GM21447 (cell line): ENCODE data around the gene OTOG.
"Not testable (repeated sequence)": the region's sequence is repeated elsewhere in the genome, so short reads cannot be mapped to it uniquely, and the experiment has no call there.

Experiments
- ATAC-seq: cut with Tn5 transposase; IDR thresholded peaks from one replicate; pipeline ENCODE4 v1.9.1; 2021; ENCODE audit not compliant: unreplicated experiment

The OTOG gene

GRCh38 chr11:17622711-17623110, 75.7 kb downstream of the OTOG start:
- not testable (repeated sequence) for ATAC-seq

DNA sequence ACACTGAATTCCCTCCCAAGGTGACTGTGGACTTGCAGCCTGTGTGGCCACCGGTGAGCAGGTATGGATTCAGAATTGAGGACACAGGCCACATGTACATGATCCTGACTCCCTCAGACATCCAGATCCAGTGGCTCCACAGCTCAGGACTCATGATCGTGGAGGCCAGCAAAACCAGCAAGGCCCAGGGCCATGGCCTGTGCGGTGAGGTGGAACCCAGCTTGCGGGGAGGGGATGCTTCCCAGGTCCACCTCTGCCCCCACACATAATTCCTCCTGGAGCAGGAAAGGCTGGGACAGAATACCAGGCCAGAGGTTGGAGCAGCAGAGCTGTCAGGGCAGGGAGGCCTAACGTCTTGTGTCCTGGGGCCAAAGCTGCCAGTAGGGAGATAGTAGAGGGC, 82.1 kb downstream of the OTOG start:
- ATAC-seq, result no peak

DNA sequence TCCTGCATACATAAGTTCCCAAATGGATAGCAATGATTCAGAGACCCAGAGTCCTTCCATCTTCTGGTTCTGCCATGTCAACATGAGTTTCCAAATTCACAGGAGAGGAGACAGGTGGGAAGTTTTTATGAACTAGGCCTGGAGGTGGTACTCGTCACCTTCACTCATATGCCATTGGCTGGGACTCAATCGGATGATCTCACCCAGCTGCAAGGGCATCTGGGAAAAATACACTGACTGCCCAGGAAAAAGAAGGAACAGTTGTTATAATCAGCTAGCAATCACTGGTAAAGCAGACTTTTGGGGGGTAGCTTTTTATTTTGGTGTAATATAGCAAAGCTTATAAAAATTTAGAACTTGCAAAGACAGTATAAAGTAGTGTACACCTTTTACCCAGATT, 83.9 kb downstream of the OTOG start:
- no peak for ATAC-seq

DNA sequence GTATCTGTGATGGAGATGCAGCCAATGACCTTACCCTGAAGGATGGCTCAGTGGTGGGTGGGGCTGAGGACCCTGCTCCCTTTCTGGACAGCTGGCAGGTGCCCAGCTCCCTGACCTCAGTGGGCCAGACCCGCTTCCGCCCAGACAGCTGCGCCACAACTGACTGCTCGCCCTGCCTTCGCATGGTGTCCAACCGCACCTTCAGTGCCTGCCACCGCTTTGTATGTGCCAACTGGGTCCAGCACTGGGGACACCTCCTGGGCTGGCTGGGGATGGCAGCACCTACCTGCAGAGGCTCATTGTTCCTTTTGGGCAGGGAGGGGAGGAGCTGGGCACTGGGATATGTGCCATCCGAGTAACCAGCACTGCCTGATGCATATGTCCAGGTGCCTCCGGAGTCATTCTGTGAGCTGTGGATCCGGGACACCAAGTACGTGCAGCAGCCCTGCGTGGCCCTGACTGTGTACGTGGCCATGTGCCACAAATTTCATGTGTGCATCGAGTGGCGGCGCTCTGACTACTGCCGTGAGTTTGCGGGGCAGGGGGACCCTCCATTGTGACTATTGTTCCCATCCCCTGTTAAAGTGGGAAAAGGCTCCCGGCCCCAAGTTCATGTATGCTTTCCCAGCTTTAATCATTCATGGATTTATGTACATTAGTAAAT, 84.8 kb downstream of the OTOG start:
- ATAC-seq, result no peak

GRCh38 chr11:17633279-17633986, 86.4 kb downstream of the OTOG start:
- no peak for ATAC-seq

- ATAC-seq, result no peak
Measured at GRCh38 chr11:17633987-17634775, 87.1 kb downstream of the OTOG start.

DNA sequence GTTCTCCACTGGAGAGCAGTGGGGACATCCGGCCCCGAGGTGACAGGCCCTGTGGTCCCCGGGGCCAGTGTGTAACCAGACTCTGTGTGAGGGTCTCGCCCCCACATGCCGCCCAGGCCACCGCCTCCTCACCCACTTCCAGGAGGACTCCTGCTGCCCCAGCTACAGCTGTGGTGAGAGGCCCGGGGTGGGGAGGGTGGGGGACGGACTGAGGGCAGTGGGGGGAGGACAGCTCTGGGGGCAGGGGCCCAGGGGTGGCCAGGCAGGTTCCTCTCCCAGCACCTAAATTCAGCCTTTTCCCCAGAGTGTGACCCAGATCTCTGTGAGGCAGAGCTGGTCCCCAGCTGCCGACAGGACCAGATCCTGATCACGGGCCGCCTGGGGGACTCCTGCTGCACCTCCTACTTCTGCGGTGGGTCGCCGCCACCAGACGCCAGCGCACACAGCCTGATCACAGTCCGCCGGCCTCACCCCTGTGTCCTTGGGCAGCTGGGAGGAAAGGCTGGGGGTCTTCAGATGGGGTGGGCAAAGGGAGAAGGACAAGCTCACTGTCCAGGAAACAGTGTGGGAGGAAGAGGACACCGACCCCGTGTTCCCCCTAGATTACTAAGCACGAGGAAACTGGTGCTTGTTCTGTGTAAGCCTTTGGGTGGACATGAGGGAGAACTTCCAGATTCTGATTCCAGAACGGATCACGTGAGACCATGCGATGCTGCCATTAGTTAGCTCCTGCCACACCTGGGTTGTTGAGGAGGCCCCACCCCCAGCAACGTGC, 87.9 kb downstream of the OTOG start:
- ATAC-seq, result no peak

- no peak for ATAC-seq
Measured at GRCh38 chr11:17635551-17635938, 88.5 kb downstream of the OTOG start.

- ATAC-seq, result no peak
Measured at GRCh38 chr11:17636721-17637120, 89.7 kb downstream of the OTOG start.

- no peak for ATAC-seq
Measured at GRCh38 chr11:17637901-17638300, 90.8 kb downstream of the OTOG start.

DNA sequence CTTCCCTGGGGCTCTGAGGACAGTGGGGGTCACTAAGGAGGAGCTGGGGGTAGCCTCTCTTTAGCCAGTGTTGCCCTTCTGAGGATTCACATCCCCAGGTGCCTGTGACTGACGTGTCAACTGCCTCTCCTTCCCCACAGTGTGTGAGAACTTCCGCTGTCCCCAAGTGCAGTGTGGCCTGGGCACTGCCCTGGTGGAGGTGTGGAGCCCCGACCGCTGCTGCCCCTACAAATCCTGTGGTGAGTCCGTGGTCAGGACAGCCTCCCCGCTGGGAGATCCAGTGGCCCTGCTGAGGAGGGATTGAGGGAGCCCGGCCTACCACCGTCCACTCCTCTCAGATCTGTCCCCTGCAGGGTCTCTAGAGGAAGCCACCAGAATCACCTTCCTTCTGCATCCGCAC, 91.3 kb downstream of the OTOG start:
- ATAC-seq, result no peak

DNA sequence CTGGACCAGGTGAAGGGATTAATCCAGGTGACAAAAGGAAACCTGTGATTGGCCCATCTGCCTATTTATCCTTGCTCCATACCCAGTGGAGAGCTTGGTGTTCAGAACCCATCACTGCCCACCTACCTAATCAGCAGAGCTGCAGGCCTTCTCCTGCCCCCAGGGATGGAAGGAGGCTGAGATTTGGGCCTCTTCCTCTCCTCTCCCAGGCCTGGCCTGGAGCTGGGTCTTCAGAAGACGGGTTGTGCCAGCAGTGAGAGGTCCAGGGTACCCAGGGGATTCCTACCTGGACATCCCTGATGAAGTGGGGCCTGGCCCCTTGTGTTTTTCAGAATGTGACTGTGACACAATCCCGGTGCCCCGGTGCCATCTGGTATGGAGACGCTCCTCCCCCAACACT, 92.0 kb downstream of the OTOG start:
- ATAC-seq, result no peak

DNA sequence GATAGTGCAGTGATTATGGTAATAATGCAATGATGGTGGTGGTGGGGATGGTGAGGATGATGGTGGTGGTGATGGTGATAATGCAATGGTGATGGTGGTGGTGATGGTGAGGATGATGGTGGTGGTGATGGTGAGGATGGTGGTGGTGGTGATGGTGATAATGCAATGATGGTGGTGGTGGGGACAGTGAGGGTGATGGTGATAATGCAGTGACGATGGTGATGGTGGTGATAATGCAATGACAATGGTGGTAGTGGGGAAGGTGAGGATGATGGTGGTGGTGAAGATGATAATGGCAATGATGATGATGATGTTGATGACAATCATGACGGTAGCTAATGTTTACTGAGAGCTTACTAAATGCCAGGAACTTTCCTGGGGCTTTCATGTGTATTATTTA, 92.7 kb downstream of the OTOG start:
- ATAC-seq, result no peak

DNA sequence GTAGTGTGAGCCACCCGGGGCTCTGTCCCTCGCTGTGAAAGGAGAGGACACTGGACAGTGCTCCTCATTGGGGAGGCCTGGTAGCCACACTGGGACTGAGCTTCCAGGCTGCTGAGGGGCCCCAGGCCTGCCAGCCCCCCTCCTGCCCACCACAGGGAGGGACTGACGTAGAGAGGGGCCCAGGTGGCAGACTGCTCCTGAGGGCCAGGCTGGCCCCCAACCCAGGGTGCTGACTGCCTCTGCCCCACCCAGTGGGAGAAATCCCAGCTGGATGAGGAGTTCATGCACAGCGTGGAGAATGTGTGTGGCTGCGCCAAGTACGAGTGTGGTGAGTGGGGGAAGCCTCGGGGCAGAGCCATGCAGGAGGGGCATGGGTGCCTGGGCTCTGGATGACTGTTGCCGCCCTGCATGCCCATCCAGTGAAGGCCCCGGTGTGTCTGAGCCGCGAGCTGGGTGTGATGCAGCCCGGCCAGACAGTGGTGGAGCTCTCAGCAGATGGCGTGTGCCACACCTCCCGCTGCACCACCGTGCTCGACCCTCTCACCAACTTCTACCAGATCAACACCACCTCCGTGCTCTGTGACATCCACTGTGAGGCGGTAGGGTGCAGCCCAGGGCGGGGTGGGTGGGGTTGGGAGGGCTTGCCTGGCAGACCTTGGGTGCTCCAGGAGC, 93.6 kb downstream of the OTOG start:
- ATAC-seq, result no peak

DNA sequence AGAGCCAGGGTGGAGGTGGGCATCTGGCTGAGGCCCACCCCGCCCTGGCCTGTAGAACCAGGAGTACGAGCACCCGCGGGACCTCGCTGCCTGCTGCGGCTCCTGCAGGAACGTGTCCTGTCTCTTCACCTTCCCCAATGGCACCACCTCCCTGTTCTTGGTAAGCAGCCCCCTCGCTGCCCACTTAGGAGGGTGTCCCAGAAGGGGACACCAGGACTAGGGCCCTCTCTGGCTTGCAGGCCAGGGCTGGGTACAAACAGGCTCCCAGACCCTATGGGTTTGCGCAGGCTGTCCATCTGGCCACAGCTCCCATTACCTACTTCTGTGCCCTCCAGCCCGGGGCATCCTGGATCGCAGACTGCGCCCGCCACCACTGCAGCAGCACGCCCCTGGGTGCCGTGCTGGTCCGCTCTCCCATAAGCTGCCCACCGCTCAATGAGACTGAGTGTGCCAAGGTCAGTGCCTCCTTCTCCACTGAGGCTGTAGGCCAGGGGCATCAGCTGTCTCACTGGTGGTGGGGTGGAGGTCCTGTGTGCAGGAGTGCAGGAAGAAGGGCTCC, 94.8 kb downstream of the OTOG start:
- ATAC-seq, result no peak

DNA sequence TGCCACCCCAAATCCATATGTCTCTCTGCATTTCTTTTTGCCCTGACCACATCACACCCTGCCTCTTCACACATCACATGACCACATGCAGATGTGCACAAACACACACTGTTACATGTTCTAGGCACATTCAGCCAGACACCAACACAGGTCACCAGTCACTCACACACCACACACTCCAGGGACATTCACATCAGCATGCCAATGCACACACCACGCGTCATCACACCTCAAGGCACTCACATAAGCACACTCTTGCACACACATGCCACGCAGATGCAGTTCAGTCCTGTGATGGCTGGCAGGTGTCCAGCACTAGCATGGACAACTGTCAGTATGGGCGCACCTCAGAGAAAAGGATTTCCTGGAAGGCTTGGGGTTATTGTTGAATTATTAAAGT, 95.3 kb downstream of the OTOG start:
- no peak for ATAC-seq

- no peak for ATAC-seq
Measured at GRCh38 chr11:17642980-17643379, 95.9 kb downstream of the OTOG start.

DNA sequence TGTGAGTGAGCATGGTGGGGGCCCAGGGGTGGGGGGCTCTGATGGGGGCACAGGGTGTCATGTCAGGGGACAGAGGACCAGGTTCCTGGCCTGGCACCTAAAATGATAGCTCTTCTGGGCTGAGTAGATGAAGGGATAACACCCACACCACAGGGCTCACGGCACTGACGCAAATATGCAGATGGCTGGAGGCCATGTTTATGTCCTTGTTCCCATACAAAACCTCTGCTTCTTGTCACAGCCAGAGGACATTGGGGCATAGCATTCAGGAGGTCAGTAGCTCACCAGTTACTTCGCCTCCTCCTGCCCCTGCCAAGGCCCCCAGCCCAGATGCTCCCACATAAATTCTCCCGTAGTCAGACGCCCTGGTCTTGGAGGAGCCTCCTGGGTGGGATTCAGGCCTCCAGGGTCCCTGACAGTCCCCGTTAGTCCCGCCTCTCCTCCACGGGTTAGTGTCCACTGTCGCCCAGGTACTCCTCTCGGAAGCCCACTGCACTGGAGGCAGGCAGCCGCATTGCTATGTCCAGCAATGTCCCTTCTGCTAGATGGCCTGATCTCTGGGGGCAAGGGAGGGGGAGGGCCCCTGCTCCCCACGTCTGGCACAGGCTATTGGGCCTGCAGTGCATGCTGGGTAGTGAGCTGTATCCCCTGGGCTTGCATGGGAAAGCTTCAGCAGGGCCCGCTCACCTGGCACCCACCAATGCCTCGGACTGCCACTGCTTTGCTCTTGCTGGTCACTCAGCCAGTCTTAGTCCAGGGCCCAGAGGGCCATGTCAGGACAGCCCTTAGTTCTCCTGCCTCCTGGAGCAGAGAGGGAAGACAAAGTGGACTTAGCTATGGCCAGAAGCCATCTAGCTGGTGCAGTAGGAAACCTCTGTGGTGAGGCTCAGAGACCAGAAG, 96.7 kb downstream of the OTOG start:
- no peak for ATAC-seq

GRCh38 chr11:17645190-17645970, 98.3 kb downstream of the OTOG start:
- no peak for ATAC-seq
